Right lobe of liver (tissue), 4 donors: ENCODE data around the gene MIEN1.

Experiments used
- POLR2A ChIP-seq: fragments of 450-650 bp; IDR thresholded peaks from one replicate; pipeline ENCODE4 v1.6.1; 2017; ENCODE audit warnings: antibody characterized with exemption, mild to moderate bottlenecking
- TF ChIP-seq, protein P1 (sequence below), 4 donors: fragments of 200-600 bp in 3 of 4; fragments of 450-650 bp in 1 of 4; IDR thresholded peaks; one replicate each; pipeline versions ENCODE4 v1.5.1 to v1.8.0; 2016 to 2022; ENCODE audit warnings: antibody characterized with exemption in 4 of 4, mild to moderate bottlenecking in 2 of 4
- donor health status: DM: no; HTN: no; CAD: no.
- donor health status: DM: no; HTN: no; CAD: no.
- donor health status: DM: no; HTN: yes; CAD: no.

DNA sequence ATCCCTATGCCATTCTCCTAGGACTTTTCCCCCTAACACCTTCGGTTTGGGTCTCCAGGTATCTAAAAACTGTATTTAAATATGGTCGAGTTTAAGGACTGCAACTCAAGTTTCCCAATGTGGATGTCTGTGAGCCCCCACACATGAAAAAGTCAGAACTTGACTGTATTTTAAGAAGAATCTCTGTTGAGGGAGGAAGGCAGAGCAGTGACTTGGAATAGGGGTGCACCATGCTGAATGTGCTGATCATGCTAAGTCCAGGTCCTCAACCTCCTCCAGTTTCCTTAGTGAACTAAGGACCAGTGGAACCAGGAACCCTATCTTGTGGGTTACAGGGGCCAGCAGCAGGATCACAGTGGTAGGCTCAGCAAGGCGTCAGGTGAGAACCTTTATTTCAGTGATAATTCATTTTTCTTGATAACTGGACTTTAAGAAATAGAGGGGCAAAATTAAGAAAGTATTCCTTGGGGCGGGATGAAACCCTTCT is 26.9 kb upstream of the MIEN1 start:
- no peak for TF ChIP-seq POLR2A
- TF ChIP-seq, protein P1, sequence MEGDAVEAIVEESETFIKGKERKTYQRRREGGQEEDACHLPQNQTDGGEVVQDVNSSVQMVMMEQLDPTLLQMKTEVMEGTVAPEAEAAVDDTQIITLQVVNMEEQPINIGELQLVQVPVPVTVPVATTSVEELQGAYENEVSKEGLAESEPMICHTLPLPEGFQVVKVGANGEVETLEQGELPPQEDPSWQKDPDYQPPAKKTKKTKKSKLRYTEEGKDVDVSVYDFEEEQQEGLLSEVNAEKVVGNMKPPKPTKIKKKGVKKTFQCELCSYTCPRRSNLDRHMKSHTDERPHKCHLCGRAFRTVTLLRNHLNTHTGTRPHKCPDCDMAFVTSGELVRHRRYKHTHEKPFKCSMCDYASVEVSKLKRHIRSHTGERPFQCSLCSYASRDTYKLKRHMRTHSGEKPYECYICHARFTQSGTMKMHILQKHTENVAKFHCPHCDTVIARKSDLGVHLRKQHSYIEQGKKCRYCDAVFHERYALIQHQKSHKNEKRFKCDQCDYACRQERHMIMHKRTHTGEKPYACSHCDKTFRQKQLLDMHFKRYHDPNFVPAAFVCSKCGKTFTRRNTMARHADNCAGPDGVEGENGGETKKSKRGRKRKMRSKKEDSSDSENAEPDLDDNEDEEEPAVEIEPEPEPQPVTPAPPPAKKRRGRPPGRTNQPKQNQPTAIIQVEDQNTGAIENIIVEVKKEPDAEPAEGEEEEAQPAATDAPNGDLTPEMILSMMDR (IDR thresholded peaks at IDR 0.05): no peak
